Measurements from ENCODE around the gene TP53. TPM values are rescaled to one million over a fixed set of nuclear protein-coding genes. Genes with fewer than 3 reads are reported as not detected.
A peak's percentile ranks its signal among the peaks of the same experiment; 100 is the strongest.

TP53 gene
- total and polyA plus RNA-seq, 2 donors (not counting 1 experiment from before 2014, with no cell fraction given): 23.0 to 35.5 TPM

DNA sequence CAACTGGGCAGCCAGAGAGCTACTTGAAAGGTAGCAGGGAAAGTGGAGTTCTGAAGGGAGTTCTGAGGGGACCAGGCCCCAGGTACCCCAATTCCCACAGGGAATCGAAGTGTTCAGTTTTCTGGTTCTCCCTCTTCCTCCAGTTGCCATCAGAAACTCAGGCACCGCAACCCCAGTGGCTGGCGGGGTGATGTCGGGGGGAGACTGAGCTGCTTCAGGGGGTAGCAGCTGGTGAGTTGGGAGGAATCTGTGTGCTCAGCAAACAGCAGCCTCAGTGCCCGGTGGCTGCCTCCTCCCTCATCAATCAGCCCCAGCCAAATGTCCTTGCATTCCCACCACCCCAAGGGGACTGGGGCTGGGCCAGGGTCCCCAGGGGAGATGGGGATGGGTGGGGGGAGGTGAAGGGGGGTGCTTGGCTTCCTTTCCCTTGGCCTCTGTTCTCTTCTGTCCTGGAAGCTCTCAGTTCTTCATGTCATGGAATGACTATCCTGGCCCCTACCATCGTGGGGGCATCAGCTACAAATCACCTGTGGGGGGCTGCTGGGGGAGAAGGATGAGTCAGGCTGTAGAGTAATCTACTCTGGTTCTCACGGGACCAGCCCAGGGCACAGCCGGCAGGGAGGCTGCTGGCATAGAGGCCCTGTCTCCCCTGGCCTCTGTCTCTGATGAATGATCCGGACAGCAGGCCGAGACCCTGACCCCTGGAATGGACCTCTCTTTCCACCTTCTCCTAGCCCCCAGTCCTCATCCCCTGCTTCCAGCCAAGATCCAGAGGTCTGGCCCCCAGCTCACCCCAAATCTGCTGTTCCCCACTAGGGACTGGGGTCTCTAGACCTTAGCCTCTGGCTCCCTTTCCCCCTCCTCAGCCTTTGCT, 27.7 kb upstream of the TP53 start:
- H2AFZ ChIP-seq (ENCODE audit: low read length): no peak overlapping the region
- H3K4me2 ChIP-seq (ENCODE audit: extremely low read depth, insufficient read depth, low read length): no peak overlapping the region
- no peak for TF ChIP-seq EZH2 (IDR thresholded peaks at IDR 0.05; ENCODE audit: low read length, missing control alignments)
- TF ChIP-seq, protein P1, sequence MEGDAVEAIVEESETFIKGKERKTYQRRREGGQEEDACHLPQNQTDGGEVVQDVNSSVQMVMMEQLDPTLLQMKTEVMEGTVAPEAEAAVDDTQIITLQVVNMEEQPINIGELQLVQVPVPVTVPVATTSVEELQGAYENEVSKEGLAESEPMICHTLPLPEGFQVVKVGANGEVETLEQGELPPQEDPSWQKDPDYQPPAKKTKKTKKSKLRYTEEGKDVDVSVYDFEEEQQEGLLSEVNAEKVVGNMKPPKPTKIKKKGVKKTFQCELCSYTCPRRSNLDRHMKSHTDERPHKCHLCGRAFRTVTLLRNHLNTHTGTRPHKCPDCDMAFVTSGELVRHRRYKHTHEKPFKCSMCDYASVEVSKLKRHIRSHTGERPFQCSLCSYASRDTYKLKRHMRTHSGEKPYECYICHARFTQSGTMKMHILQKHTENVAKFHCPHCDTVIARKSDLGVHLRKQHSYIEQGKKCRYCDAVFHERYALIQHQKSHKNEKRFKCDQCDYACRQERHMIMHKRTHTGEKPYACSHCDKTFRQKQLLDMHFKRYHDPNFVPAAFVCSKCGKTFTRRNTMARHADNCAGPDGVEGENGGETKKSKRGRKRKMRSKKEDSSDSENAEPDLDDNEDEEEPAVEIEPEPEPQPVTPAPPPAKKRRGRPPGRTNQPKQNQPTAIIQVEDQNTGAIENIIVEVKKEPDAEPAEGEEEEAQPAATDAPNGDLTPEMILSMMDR (conservative IDR thresholded peaks at IDR 0.05 in 1 of 2, IDR thresholded peaks at IDR 0.05 in 1 of 2; ENCODE audit: low read depth in 1 of 2, low read length in 2 of 2): no peak
- no peak overlapping the region for H3K4me3 ChIP-seq (replicated peaks in 1 of 4; ENCODE audit: control extremely low read depth in 1 of 4, insufficient read depth in 1 of 4, low read depth in 3 of 4, low read length in 4 of 4)
- H3K27me3 ChIP-seq (ENCODE audit: control insufficient read depth, insufficient read depth, low read length): peaks cover 43% of the 10 kb centered on the region
- H3K27ac ChIP-seq (ENCODE audit: insufficient read depth, low read length): no peak overlapping the region
- H4K20me1 ChIP-seq (ENCODE audit: control insufficient read depth, extremely low read depth, insufficient read depth, low read length): no peaks in the 10 kb centered on the region
- no peaks in the 10 kb centered on the region for H3K79me2 ChIP-seq (ENCODE audit: control insufficient read depth, insufficient read depth, low read length)
- no peaks in the 10 kb centered on the region for H3K36me3 ChIP-seq (ENCODE audit: control insufficient read depth, insufficient read depth, low read length)
- DNase-seq (ENCODE audit: low read depth in 2 of 2): no peak
- H3K4me1 ChIP-seq (ENCODE audit: control insufficient read depth, extremely low read depth, insufficient read depth, low read length): peaks cover 4% of the 10 kb centered on the region
- H3K9ac ChIP-seq (ENCODE audit: insufficient read depth, low read length): no peak overlapping the region
- H3K9me3 ChIP-seq (ENCODE audit: control insufficient read depth, insufficient read depth, low read depth, low read length): no peaks in the 10 kb centered on the region

DNA sequence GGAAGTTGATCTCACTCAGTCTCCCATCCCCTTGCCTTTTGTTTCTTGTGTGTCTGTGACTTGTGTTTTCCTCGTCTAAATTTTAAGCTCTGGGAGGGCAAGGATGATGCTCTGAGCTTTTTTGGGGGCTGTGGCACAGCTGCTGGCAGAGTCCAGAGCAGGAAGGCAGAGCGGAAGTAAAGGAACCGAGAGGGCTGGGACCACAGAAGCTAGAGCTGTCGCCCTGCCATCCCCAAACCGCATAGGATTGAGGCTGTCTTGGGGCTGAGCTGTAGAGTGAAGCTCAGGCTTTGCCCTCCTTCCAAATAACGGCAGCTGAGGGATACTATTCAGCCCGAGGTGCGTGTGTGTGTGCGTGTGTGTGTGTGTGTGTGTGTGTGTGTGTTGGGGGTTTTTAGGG, 26.5 kb upstream of the TP53 start:
- DNase-seq (ENCODE audit: low read depth in 2 of 2): no peak
- Histone ChIP-seq H3K9ac (ENCODE audit: insufficient read depth, low read length) (no peak overlapping the region), H3K27me3 (ENCODE audit: control insufficient read depth, insufficient read depth, low read length) (peaks cover 35% of the 10 kb centered on the region), H3K9me3 (ENCODE audit: control insufficient read depth, insufficient read depth, low read depth, low read length) (no peaks in the 10 kb centered on the region), H3K4me1 (ENCODE audit: control insufficient read depth, extremely low read depth, insufficient read depth, low read length) (peaks cover 4% of the 10 kb centered on the region), H2AFZ (ENCODE audit: low read length) (no peak overlapping the region), H3K4me2 (ENCODE audit: extremely low read depth, insufficient read depth, low read length) (no peak overlapping the region), H3K27ac (ENCODE audit: insufficient read depth, low read length) (no peak overlapping the region), H3K79me2 (ENCODE audit: control insufficient read depth, insufficient read depth, low read length) (no peaks in the 10 kb centered on the region), H3K4me3 (replicated peaks in 1 of 4; ENCODE audit: control extremely low read depth in 1 of 4, insufficient read depth in 1 of 4, low read depth in 3 of 4, low read length in 4 of 4) (no peak overlapping the region), H3K36me3 (ENCODE audit: control insufficient read depth, insufficient read depth, low read length) (no peaks in the 10 kb centered on the region), H4K20me1 (ENCODE audit: control insufficient read depth, extremely low read depth, insufficient read depth, low read length) (no peaks in the 10 kb centered on the region)
- no peak for TF ChIP-seq EZH2 (IDR thresholded peaks at IDR 0.05; ENCODE audit: low read length, missing control alignments)

DNA sequence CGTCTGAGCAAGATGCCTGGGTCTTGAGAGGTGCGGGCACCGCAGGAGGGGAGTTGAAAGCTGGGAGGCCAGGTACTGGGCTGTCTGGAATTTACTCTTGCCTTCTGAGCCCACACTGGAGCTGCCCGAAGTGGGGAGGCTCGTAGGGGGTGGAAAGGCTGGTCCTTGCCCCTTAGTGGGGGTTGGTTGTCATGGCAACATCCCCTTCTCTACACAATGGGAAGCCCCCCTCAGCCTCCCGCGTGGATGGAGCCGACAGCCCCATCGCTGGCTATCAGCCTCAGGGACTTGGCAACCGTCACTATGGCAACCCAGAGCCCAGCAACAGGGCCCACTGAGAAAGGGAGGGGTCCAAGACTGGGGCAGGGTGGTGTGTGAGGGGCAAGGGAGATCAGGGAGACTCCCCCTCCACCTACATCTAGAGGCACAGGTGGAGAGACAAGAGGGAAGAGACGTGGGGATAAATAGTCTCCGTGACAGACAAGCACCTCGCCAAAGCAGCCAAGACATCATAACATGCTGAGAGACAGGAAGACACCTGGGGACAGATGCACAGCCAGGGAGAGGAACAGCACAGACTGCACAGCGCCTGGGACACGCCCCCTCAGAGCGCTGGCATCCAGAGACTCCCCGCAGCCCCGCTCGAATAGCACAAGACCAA, 25.0 kb upstream of the TP53 start:
- Histone ChIP-seq H3K79me2 (ENCODE audit: control insufficient read depth, insufficient read depth, low read length) (no peaks in the 10 kb centered on the region), H4K20me1 (ENCODE audit: control insufficient read depth, extremely low read depth, insufficient read depth, low read length) (no peaks in the 10 kb centered on the region), H3K9me3 (ENCODE audit: control insufficient read depth, insufficient read depth, low read depth, low read length) (no peaks in the 10 kb centered on the region), H3K36me3 (ENCODE audit: control insufficient read depth, insufficient read depth, low read length) (no peaks in the 10 kb centered on the region), H3K27me3 (ENCODE audit: control insufficient read depth, insufficient read depth, low read length) (peaks cover 26% of the 10 kb centered on the region), H3K4me3 (replicated peaks in 1 of 4; ENCODE audit: control extremely low read depth in 1 of 4, insufficient read depth in 1 of 4, low read depth in 3 of 4, low read length in 4 of 4) (no peak overlapping the region), H3K27ac (ENCODE audit: insufficient read depth, low read length) (no peak overlapping the region), H3K4me1 (ENCODE audit: control insufficient read depth, extremely low read depth, insufficient read depth, low read length) (peaks cover 4% of the 10 kb centered on the region), H3K9ac (ENCODE audit: insufficient read depth, low read length) (no peak overlapping the region), H2AFZ (ENCODE audit: low read length) (no peak overlapping the region), H3K4me2 (ENCODE audit: extremely low read depth, insufficient read depth, low read length) (no peak overlapping the region)
- TF ChIP-seq EZH2 (IDR thresholded peaks at IDR 0.05; ENCODE audit: low read length, missing control alignments): peak; percentile 57
- TF ChIP-seq, protein P1 (conservative IDR thresholded peaks at IDR 0.05 in 1 of 2, IDR thresholded peaks at IDR 0.05 in 1 of 2; ENCODE audit: low read depth in 1 of 2, low read length in 2 of 2): no peak
- DNase-seq (ENCODE audit: low read depth in 2 of 2): no peak
